ENCODE measurements around the gene SCIN.
"Not testable (repeated sequence)": the region's sequence is repeated elsewhere in the genome, so short reads cannot be mapped to it uniquely, and the experiment has no call there.

Gene SCIN

GRCh38 chr7:12620371-12620770, 49.9 kb downstream of the SCIN start:
- no peak for DNase-seq

GRCh38 chr7:12623223-12623622, 52.7 kb downstream of the SCIN start:
- no peak for DNase-seq

DNA sequence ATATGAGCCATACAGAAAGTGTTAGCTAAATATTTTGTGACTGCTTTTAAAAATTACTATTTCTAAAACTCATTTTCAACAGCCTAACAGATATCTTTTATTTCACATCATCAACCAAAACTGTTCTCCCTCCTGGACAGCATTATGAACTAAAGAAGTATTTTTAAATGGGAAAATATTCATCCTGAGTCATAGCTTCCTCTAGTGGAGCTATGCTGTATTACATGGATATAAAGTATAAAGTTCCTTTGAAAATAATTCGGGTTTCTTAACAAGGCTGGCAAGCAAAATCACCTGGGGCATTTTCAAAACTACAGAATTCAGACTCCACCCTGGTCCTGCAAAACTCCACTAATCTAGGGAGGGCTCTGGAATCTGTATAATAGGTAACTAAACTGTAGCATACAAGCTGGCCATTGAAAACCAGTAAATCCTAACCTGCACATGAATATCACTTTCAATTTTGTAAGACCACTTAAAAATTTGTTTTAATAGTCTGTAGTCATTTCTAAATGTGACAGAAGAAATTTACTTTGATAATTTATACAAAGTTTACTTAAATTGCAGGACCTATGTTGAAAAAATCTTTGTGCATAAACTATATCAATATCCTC, 53.5 kb downstream of the SCIN start:
- no peak for DNase-seq

DNA sequence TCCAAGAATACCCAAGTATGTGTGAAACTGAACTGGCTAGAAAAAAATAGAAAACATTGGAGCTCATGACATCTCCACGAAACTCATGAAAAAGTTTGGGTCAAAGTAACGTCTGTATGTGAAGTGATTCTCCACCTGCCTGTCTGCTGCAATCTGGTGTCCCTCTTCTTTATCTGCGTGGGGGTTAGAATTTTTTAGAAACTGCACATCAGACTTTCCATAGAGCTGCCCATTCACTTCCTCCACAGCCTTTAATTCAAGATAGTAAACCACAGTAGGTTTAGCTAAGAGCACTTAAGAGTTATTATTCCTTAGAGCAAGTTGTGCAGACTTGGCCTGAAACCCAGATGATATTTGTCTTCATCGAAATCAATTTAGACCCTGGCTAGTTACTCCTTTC, 55.3 kb downstream of the SCIN start:
- DNase-seq = no peak

DNA sequence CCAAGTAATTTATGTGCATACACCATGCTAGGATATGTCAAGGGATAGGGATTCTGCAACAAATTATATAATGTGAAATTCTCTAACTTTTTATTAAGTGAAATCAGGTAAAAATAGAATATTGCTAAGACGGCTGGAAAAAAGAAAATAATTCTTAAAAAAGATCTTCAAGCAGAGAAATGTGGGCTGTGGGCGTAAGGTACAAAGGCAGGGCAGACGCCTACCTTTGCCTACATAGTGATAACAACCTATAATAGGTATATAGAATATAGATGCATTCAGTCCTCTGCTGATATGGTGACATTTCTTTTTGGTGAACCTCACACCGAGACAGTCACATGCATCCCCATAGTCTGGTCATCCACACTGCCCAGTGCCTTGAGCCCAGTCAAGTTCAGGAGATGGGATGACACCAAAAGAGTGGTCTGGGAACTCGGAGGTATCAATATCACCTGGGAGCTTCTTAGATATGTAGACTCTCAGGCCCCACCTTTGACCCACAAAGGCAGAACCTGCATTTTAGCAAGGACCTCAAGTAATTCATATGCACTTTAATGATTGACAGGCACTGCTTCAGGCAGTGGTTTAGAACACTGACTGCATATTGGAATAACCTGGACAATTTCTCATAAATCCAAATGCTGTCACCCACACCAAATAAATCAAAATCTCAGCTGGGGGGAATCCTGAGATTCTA, 59.4 kb downstream of the SCIN start:
- no peak for DNase-seq

- DNase-seq = no peak
Observed at GRCh38 chr7:12630513-12630819, 59.9 kb downstream of the SCIN start.

DNA sequence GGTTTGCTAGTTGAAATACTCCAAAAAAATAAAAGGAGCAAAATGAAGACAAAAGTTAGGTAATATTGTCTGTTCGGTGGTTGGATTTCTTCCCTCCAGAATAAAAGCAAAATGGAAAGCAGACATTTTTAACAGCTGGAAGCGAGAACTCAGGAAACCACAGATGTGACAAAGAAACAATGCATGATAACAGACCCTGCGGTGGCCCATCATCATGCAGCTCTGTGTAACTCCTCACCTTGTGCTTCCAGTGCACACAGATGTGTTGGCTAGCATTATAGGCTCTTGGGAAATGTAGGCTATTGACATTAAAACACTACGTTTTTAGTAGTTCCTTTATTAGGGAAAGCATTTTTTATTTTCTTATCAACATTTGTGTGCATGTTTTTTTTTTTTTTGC, 63.1 kb downstream of the SCIN start:
- no peak for DNase-seq

DNA sequence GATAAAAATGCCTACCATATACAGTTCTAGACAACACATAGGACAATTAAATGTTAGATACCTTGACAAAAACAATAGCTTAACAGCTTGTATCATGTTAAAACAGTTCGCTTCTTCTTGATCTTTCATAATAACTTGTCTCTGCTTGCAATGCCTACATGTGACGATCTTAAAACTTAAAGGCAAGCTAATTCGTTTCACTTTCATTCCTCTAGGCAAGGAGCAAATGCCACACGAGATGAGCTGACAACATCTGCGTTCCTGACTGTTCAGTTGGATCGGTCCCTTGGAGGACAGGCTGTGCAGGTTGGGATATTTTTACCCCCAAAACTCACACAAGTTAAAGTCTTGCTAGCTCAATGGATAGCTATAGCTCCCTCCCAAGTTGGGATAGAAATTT, 65.3 kb downstream of the SCIN start:
- DNase-seq = no peak

- no peak for DNase-seq
Observed at GRCh38 chr7:12637328-12637727, 66.8 kb downstream of the SCIN start.

DNA sequence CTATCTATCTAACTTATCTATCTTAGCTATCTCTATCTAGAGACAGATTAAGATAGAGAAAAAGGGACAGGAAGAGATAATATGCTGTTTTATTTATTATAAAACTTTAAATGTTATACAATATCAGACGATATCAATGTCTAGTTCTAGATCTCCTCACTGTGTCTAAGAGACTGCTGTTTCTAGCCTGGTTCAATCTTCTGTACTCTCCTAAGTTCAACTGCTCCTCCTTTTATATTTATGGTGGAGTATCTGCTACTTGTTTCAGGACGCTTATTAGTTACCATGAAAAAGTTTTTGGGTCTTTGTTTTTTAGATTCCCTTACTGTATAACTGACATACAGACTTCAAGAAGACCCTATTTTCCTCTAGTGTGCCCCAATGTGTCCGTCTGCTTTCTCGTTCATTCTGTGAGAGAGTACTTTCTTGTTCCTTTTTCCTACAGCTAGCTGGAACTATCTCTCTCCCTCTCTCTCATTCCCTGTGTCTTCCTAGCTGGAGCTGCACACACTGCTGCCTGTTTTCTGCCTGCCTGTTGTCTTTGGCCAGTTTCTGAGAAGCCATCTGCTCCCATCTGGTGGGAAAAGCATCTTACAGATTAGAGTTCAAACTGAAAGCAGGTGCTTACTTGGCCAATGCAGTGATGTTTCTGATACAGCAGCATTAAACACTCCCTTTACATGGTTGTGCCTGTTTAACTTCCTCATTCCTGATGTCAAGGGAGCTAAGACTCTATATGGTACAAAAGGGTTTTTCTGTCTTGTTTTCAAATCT, 67.5 kb downstream of the SCIN start:
- no peak for DNase-seq

GRCh38 chr7:12638851-12639456, 68.4 kb downstream of the SCIN start:
- no peak for DNase-seq

DNA sequence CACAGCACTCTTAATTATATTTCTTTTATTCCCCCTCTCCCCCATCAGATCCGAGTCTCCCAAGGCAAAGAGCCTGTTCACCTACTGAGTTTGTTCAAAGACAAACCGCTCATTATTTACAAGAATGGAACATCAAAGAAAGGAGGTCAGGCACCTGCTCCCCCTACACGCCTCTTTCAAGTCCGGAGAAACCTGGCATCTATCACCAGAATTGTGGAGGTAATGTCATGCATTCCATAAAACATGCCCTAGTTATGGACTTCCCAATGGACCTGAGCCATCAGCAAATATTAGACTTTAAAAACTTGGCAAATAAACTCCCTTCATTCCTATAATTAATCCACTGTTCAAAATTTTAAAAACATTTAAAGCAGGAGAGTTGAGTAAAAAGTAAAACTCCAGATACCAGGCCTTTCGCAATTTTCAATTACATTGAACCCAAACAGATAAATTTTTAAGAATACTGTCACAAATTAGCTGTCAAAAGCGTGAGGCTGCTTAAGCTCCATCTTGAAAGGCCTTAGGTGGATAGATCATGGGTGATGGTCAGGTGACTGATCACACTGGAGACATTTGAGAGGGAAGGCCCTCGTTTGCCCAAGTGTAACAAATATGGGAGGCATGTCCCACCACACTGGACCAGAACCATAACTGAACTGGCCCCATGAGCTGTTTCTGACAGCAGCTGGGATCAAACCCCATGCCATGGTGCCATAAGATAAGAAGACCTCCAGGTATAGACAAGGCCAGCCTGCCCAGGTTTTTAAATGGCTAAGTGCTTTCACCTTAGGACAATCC, 70.0 kb downstream of the SCIN start:
- no peak for DNase-seq

- DNase-seq = no peak
Observed at GRCh38 chr7:12641196-12641595, 70.7 kb downstream of the SCIN start.

DNA sequence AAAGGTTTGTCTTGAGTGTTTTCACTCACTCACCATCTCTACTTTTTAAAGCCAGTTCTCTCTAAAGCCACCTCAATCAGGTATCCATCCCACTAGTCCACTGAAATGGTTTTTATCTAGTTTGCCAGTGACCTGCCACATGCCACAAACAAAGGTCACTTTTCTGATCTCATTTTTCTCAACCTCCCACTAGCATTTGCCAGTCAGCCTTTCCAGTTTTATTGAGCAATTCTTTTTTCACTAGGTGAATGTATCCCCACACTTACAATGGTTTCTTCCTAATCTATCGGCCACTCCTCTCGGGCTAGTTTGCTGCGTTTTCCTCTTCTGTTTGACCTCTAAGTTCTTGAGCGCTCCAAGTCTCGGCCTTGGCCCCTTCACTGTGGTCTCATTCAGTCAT, 72.0 kb downstream of the SCIN start:
- DNase-seq = no peak

DNA sequence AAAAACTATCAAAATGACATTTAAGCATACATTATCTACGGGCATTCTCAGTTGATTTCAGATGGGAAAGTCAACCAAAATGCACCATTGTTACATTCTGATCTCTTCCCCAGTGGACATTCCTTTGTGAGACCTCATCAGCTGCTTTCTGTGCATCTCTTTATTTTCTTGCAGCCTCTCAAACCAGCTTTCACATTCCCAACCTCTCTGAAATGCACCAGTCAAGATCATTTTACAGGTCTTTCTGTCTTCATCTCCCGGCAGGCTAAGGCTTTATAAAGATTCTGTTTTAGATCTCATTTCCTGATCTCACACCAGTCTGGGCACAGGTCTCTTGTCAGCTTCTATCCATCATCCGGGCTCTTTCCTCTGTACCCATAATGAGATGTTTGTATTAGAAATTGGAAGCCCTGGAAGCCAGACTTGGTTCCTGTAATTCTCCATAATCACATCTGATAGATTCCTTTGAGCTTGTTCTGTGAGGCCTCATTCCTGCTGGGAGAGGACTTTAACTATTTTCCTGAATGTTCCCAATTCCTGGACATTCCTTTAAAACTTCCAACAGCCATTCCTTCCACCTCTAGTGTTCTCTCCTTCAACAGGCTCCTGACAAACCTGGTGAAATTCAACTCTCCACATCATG, 72.6 kb downstream of the SCIN start:
- no peak for DNase-seq

DNA sequence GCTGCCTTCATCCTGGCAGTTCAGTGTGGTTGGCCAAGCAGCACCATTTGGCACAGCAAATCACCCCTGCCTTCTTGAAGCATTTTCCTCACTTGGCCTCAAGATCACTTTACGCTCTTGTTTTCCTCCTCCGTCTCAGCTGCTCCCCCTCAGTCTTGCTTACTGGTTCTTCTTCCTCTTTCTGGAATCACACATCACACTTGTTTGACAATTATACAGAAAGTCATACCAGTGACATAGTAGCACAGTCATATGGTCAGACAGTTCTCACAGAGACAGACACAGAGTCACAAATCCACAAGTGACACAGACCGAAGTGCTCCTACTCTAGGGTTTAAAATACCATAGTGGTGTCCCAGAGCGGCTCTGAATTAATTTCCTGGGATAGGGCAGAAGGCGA, 73.1 kb downstream of the SCIN start:
- DNase-seq = peak; percentile 30

- not testable (repeated sequence) for DNase-seq
Observed at GRCh38 chr7:12645212-12645611, 74.7 kb downstream of the SCIN start.

DNA sequence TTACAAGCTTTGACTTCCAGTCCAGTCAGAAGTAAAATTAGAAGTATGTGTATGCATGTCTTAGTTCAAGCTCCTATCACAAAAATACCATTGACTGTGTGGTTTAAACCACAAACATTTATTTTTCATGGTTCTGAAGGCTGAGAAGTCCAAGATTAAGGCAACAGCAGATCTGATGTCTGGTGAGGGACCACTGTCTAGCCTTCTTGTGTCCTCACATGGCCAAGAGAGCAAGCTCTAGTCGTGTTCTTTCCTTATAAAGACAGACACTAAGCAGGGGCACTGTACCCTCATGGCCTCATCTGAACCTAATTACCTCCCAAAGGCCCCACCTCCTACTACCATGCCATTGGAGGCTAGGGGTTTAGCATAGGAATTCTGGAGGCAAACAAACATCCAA, 75.6 kb downstream of the SCIN start:
- DNase-seq = no peak

- DNase-seq = no peak
Observed at GRCh38 chr7:12647364-12648219, 77.1 kb downstream of the SCIN start.

GRCh38 chr7:12648704-12649261, 78.3 kb downstream of the SCIN start:
- DNase-seq = no peak

DNA sequence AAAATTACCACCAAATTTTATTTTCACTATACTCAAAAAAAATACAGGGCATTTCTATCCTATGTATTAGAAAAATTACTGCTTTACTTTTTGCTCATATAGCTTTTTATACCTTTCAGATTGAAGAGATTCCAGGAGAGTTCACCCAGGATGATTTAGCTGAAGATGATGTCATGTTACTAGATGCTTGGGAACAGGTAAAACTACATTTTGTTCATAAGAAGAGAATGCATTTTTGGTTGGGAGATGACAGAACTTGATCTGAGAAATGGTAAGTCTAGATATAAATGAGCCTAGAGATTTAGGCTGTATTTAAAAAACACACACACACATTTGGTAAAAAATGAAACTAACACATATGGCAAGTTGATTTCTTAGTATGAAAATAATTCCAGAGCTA, 78.8 kb downstream of the SCIN start:
- DNase-seq = no peak

Data from CD4-positive, alpha-beta T cell treated with Interferon gamma for 1 hour (primary cell).